Measurements from ENCODE around the gene PUM2. TPM values are rescaled to one million over a fixed set of nuclear protein-coding genes. Genes with fewer than 3 reads are reported as not detected.

Gene PUM2
- total and polyA plus RNA-seq, 2 of the 8 experiments (the other 6 are each of a cell fraction or from before 2014, with no cell fraction given) = 46.6 to 114 TPM

DNA sequence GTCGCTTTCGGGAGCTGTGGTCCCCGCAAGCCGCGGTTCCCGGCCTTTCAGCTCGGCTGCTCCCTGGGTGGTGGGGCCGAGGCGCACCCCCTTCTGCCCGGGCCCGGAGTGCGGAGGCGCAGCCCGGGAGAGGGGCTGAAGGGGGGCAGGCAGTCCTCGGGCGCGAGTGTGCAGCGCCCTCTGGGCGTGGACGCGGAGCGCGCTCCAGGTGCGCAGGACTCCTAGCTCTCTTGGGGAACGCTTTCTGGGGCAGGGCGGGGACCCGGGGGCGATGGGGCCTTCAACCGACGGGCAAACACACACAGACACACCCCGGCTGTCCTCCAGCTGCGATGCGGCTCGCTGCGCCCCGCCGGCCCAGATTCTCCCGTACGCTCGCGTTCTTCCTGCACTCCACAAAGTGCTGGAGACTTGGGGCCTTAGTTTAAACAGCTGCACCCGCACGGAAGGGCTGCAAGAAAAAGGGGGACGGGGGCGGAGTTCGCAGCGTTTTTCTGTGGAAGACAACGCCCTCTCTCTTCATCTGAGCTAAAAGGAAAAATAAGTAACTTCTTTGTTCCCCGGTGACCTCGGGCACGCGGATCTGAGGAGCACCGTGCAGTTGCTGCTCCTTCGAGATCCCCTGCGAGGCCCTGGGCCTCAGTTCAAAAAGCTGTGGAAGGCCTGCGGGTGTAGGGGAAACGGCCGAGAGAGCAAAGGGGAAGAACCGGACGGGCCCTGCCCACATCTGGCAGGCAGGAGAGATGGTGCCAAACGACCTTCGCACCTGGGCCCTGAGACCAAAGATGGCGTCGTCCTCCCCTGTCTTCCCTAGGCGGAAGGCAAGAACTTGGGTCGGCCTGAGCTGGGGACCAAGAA is 125.1 kb downstream of the PUM2 start:
- Histone ChIP-seq H2BK120ac (replicated peaks; ENCODE audit: low read depth, low read length) (no peak overlapping the region), H3K23ac (ENCODE audit: insufficient read length) (no peak overlapping the region), H3K4ac (replicated peaks; ENCODE audit: insufficient read length, low read depth, low read length) (no peak overlapping the region), H3K4me2 (ENCODE audit: insufficient read depth in 1 of 2, low read depth in 2 of 2, low read length in 2 of 2) (peak overlapping the region; percentile 66 to 90), H3K36me3 (ENCODE audit: control insufficient read depth in 2 of 4, insufficient read depth in 4 of 4, low read length in 3 of 4) (peaks cover 0 to 3% (median 0%) of the 10 kb centered on the region in 4 experiments; a peak in 3 of 8 replicates), H3K14ac (ENCODE audit: insufficient read length) (no peak overlapping the region), H4K8ac (ENCODE audit: extremely low read depth, insufficient read depth, low read length) (peak overlapping the region; percentile 90; the same call in 1 of the 2 replicates), H2AFZ (ENCODE audit: low read length) (peak overlapping the region; percentile 31), H3K4me3 (ENCODE audit: extremely low read depth in 1 of 4, insufficient read depth in 2 of 4, low read depth in 3 of 4, low read length in 4 of 4) (peak overlapping the region; percentile 49 to 94 (median 64)), H3K27ac (ENCODE audit: low read depth, low read length) (peak overlapping the region; percentile 46; the same call in 1 of the 2 replicates), H3K9ac (replicated peaks in 1 of 4; ENCODE audit: extremely low read depth in 1 of 4, low read depth in 3 of 4, low read length in 3 of 4) (peak overlapping the region in 3 of 4 experiments; percentile 12 to 50 (median 31); a peak in 5 of 7 replicates), H2BK5ac (ENCODE audit: low read depth, low read length) (peak overlapping the region; percentile 52; the same call in 1 of the 2 replicates), H3K56ac (replicated peaks; ENCODE audit: insufficient read length, low read depth, low read length) (peak overlapping the region; percentile 21), H3K79me1 (ENCODE audit: low read depth, low read length) (peaks cover 12% of the 10 kb centered on the region), H3K27me3 (replicated peaks in 1 of 4; ENCODE audit: control insufficient read depth in 3 of 4, extremely low read depth in 1 of 4, insufficient read depth in 3 of 4, low read length in 3 of 4) (peaks cover 0 to 7% (median 4%) of the 10 kb centered on the region in 4 experiments; a peak in 4 of 7 replicates), H3K18ac (ENCODE audit: extremely low read depth, low read length) (peak overlapping the region; percentile 90), H3K4me1 (replicated peaks in 1 of 4; ENCODE audit: control insufficient read depth in 3 of 4, insufficient read depth in 4 of 4, low read length in 3 of 4) (peaks cover 4 to 22% (median 15%) of the 10 kb centered on the region in 4 experiments), H2BK12ac (ENCODE audit: low read depth, low read length) (peak overlapping the region; percentile 90), H2BK15ac (ENCODE audit: low read length) (peak overlapping the region; percentile 98), H2BK20ac (ENCODE audit: low read length) (no peak overlapping the region), H4K5ac (ENCODE audit: insufficient read length, low read depth, low read length) (peak overlapping the region; percentile 81), H4K91ac (replicated peaks; ENCODE audit: insufficient read length, low read length) (peak overlapping the region; percentile 32), H3K79me2 (ENCODE audit: control insufficient read depth in 1 of 2, insufficient read depth in 2 of 2, low read length in 2 of 2) (peaks cover 6 to 27% of the 10 kb centered on the region in 2 experiments; a peak in 3 of 4 replicates), H2AK5ac (ENCODE audit: low read depth, low read length) (no peak overlapping the region), H4K20me1 (replicated peaks in 1 of 2; ENCODE audit: control insufficient read depth in 1 of 2, insufficient read depth in 2 of 2, low read length in 2 of 2) (peaks cover 6 to 8% of the 10 kb centered on the region in 2 experiments), H3K23me2 (ENCODE audit: low read depth, low read length) (peaks cover 7% of the 10 kb centered on the region; the same call in 1 of the 2 replicates), H3K9me3 (ENCODE audit: insufficient read depth in 2 of 2, low read depth in 1 of 2, low read length in 1 of 2) (no peaks in the 10 kb centered on the region)
- FAIRE-seq (no peak), DNase-seq (ENCODE audit: low read depth in 1 of 2, low spot score in 2 of 2) (peak; percentile 51 to 87)
- ChIA-PET CTCF (ENCODE audit: partially characterized antibody) (interaction anchor here (0.6 to 3.3 kb wide), 41 partner anchors 9 to 293 kb away, joined by 3 to 39 read pairs (median 5); partner anchors contain the start of gene RHOB), POLR2A (ENCODE audit: partially characterized antibody) (interaction anchor here (0.6 to 3.1 kb wide), 20 partner anchors 10 to 270 kb away, joined by 3 to 19 read pairs (median 4); no protein-coding TSS in a partner anchor)
- 13% methylated on average over 66 of the region's 66 CpGs; no CpG with 5 or more reads in 1 of the 2 experiments for WGBS, 2 experiments (ENCODE audit: extremely low coverage in 1 of 2, insufficient coverage in 1 of 2, insufficient read length in 1 of 2, insufficient replicate concordance in 2 of 2, low coverage in 1 of 2, low lambda C conversion rate in 2 of 2, missing lambda C conversion rate in 1 of 2)
- TF ChIP-seq JUN (IDR thresholded peaks at IDR 0.05; ENCODE audit: low read depth, low read length) (no peak), CEBPB (IDR thresholded peaks at IDR 0.05; ENCODE audit: low read depth, low read length) (no peak), SP4 (IDR thresholded peaks at IDR 0.05; ENCODE audit: low read length) (0 out of 2 replicates have a peak, but pooled peaks have one; percentile 24), CTBP2 (IDR thresholded peaks at IDR 0.05; ENCODE audit: borderline replicate concordance, insufficient read depth, insufficient read length, low read length) (no peak), EGR1 (IDR thresholded peaks at IDR 0.05; ENCODE audit: borderline replicate concordance, low read depth, low read length) (0 out of 2 replicates have a peak, but pooled peaks have one; percentile 19), SIN3A (conservative IDR thresholded peaks at IDR 0.05 in 1 of 2, IDR thresholded peaks at IDR 0.05 in 1 of 2; ENCODE audit: low read depth in 1 of 2, low read length in 2 of 2) (peak in 1 of 2 experiments; percentile 11; a peak in 1 of 4 replicates), SIX5 (IDR thresholded peaks at IDR 0.05; ENCODE audit: low read depth, low read length) (no peak), SRF (IDR thresholded peaks at IDR 0.05; ENCODE audit: low read depth, low read length) (no peak), RXRA (IDR thresholded peaks at IDR 0.05; ENCODE audit: insufficient read depth, low read depth, low read length) (no peak)
- TF ChIP-seq, protein P1, sequence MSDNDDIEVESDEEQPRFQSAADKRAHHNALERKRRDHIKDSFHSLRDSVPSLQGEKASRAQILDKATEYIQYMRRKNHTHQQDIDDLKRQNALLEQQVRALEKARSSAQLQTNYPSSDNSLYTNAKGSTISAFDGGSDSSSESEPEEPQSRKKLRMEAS (IDR thresholded peaks at IDR 0.05) = peak; percentile 83

Measured in H1 (cell line).